ENCODE measurements around the gene COL28A1. TPM values are rescaled to one million over a fixed set of nuclear protein-coding genes. Genes with fewer than 3 reads are reported as not detected.
"Not testable (repeated sequence)": the region's sequence is repeated elsewhere in the genome, so short reads cannot be mapped to it uniquely, and the experiment has no call there.

COL28A1 gene
- total and polyA plus RNA-seq, 4 donors: 0.05 to 0.50 (median 0.18) TPM

DNA sequence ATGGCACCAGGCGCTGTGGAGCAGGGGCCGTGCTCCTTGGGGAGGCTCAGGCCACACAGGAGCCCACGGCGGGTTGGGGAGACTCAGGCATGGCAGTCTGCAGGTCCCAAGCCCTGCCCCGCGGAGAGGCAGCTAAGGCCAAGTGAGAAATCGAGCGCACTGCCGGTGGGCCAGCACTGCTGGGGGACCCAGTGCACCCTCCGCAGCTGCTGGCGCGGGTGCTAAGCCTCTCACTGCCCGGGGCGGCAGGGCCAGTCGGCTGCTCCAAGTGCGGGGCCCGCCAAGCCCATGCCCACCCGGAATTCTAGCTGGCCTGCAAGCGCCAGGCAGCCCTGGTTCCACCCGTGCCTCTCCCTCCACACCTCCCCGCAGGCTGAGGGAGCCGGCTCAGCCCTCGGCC is 57.1 kb downstream of the COL28A1 start (continued):
- TF ChIP-seq, protein P1, sequence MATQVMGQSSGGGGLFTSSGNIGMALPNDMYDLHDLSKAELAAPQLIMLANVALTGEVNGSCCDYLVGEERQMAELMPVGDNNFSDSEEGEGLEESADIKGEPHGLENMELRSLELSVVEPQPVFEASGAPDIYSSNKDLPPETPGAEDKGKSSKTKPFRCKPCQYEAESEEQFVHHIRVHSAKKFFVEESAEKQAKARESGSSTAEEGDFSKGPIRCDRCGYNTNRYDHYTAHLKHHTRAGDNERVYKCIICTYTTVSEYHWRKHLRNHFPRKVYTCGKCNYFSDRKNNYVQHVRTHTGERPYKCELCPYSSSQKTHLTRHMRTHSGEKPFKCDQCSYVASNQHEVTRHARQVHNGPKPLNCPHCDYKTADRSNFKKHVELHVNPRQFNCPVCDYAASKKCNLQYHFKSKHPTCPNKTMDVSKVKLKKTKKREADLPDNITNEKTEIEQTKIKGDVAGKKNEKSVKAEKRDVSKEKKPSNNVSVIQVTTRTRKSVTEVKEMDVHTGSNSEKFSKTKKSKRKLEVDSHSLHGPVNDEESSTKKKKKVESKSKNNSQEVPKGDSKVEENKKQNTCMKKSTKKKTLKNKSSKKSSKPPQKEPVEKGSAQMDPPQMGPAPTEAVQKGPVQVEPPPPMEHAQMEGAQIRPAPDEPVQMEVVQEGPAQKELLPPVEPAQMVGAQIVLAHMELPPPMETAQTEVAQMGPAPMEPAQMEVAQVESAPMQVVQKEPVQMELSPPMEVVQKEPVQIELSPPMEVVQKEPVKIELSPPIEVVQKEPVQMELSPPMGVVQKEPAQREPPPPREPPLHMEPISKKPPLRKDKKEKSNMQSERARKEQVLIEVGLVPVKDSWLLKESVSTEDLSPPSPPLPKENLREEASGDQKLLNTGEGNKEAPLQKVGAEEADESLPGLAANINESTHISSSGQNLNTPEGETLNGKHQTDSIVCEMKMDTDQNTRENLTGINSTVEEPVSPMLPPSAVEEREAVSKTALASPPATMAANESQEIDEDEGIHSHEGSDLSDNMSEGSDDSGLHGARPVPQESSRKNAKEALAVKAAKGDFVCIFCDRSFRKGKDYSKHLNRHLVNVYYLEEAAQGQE (IDR thresholded peaks at IDR 0.05): no peak

DNA sequence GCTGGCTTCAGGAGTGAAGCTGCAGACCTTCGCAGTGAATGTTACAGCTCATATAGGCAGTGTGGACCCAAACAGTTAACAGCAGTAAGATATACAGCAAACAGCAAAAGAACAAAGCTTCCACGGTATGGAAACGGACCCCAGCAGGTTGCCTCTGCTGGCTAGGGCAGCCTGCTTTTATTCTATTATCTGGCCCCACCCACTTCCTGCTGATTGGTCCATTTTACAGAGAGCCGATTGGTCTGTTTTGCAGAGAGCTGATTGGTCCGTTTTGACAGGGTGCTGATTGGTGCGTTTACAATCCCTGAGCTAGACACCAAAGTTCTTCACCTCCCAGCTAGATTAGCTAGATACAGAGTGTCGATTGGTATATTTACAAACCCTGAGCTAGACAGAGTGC is 58.0 kb downstream of the COL28A1 start:
- not testable (repeated sequence) for H3K36me3 ChIP-seq (ENCODE audit: control insufficient read depth in 4 of 4, insufficient read depth in 3 of 4, low read depth in 1 of 4, low read length in 3 of 4); H3K27ac ChIP-seq (ENCODE audit: low read depth in 1 of 2, low read length in 2 of 2); H3K27me3 ChIP-seq (ENCODE audit: control insufficient read depth in 4 of 4, insufficient read depth in 4 of 4, low read length in 3 of 4); H3K4me3 ChIP-seq (ENCODE audit: low read depth in 1 of 3, low read length in 3 of 3); DNase-seq (ENCODE audit: low spot score); H3K4me1 ChIP-seq (ENCODE audit: control insufficient read depth in 4 of 4, insufficient read depth in 4 of 4, low read length in 3 of 4); H3K9ac ChIP-seq (ENCODE audit: low read depth in 1 of 2, low read length in 2 of 2); H3K9me3 ChIP-seq (ENCODE audit: control insufficient read depth in 4 of 4, low read length in 3 of 4)
- 94% methylated on average over 7 of the region's 7 CpGs for WGBS

DNA sequence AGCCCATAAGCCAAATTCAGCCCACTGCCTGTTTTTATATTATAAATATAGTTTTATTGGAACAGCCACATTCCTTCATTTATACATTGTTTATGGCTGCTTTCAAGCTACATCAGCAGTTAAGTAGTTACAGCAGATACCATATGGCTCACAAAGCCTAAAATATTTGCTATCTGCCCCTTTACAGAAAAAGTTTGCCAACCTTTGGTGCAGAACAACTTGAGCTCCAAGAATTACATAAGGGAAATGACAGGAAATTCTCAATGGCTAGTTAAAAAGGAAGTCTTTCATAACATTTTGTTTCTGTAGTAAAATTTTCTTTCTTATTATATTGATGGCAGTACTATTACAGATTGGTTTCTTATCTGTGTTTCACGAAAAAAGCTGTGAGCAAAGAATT is 59.3 kb downstream of the COL28A1 start:
- Histone ChIP-seq H3K27ac (ENCODE audit: low read depth in 1 of 2, low read length in 2 of 2) (no peak overlapping the region), H3K9me3 (ENCODE audit: control insufficient read depth in 4 of 4, low read length in 3 of 4) (no peaks in the 10 kb centered on the region), H3K4me1 (ENCODE audit: control insufficient read depth in 4 of 4, insufficient read depth in 4 of 4, low read length in 3 of 4) (no peaks in the 10 kb centered on the region), H3K27me3 (ENCODE audit: control insufficient read depth in 4 of 4, insufficient read depth in 4 of 4, low read length in 3 of 4) (no peaks in the 10 kb centered on the region), H3K9ac (ENCODE audit: low read depth in 1 of 2, low read length in 2 of 2) (no peak overlapping the region), H3K4me3 (ENCODE audit: low read depth in 1 of 3, low read length in 3 of 3) (no peak overlapping the region), H3K36me3 (ENCODE audit: control insufficient read depth in 4 of 4, insufficient read depth in 3 of 4, low read depth in 1 of 4, low read length in 3 of 4) (no peaks in the 10 kb centered on the region)
- WGBS: 50% methylated on average over 1 of the region's 1 CpG
- TF ChIP-seq, protein P2, sequence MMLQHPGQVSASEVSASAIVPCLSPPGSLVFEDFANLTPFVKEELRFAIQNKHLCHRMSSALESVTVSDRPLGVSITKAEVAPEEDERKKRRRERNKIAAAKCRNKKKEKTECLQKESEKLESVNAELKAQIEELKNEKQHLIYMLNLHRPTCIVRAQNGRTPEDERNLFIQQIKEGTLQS (IDR thresholded peaks at IDR 0.05): no peak
- TF ChIP-seq, protein P3, sequence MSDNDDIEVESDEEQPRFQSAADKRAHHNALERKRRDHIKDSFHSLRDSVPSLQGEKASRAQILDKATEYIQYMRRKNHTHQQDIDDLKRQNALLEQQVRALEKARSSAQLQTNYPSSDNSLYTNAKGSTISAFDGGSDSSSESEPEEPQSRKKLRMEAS (IDR thresholded peaks at IDR 0.05): no peak
- TF ChIP-seq GABPA (IDR thresholded peaks at IDR 0.05 in 1 of 2, conservative IDR thresholded peaks at IDR 0.05 in 1 of 2) (no peak), EGR1 (IDR thresholded peaks at IDR 0.05; ENCODE audit: low read depth in 2 of 2) (no peak)
- TF ChIP-seq, protein P4, sequence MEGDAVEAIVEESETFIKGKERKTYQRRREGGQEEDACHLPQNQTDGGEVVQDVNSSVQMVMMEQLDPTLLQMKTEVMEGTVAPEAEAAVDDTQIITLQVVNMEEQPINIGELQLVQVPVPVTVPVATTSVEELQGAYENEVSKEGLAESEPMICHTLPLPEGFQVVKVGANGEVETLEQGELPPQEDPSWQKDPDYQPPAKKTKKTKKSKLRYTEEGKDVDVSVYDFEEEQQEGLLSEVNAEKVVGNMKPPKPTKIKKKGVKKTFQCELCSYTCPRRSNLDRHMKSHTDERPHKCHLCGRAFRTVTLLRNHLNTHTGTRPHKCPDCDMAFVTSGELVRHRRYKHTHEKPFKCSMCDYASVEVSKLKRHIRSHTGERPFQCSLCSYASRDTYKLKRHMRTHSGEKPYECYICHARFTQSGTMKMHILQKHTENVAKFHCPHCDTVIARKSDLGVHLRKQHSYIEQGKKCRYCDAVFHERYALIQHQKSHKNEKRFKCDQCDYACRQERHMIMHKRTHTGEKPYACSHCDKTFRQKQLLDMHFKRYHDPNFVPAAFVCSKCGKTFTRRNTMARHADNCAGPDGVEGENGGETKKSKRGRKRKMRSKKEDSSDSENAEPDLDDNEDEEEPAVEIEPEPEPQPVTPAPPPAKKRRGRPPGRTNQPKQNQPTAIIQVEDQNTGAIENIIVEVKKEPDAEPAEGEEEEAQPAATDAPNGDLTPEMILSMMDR (IDR thresholded peaks at IDR 0.05; ENCODE audit: low read depth, low read length, missing input control): no peak
- DNase-seq (ENCODE audit: low spot score): no peak

DNA sequence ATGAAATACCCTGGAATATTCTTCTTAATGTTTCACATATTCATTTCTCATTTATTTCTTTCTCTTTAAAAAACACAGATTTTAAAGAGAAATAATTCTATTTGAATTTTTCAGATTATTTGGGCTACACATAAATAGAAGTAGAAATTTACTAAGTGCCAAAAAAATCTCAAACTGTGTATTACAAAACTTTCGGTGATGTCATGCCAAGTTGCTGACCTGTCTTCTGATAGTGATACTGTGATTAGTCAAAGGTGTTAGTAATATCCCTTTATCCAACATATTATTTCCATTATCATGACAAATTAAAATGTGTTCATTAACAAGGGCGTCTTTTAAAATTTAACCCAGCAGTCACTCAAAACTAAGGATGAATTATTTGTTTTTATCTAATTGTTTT is 60.1 kb downstream of the COL28A1 start:
- WGBS: 80% methylated on average over 2 of the region's 2 CpGs
- Histone ChIP-seq H3K36me3 (ENCODE audit: control insufficient read depth in 4 of 4, insufficient read depth in 3 of 4, low read depth in 1 of 4, low read length in 3 of 4) (no peaks in the 10 kb centered on the region), H3K27me3 (ENCODE audit: control insufficient read depth in 4 of 4, insufficient read depth in 4 of 4, low read length in 3 of 4) (no peaks in the 10 kb centered on the region), H3K9me3 (ENCODE audit: control insufficient read depth in 4 of 4, low read length in 3 of 4) (no peaks in the 10 kb centered on the region), H3K4me1 (ENCODE audit: control insufficient read depth in 4 of 4, insufficient read depth in 4 of 4, low read length in 3 of 4) (no peaks in the 10 kb centered on the region), H3K27ac (ENCODE audit: low read depth in 1 of 2, low read length in 2 of 2) (no peak overlapping the region), H3K4me3 (ENCODE audit: low read depth in 1 of 3, low read length in 3 of 3) (no peak overlapping the region), H3K9ac (ENCODE audit: low read depth in 1 of 2, low read length in 2 of 2) (no peak overlapping the region)
- no peak for DNase-seq (ENCODE audit: low spot score)
- no peak for TF ChIP-seq HNF4A (conservative IDR thresholded peaks at IDR 0.05)
- TF ChIP-seq HNF4G (IDR thresholded peaks at IDR 0.05): no peak
- TF ChIP-seq, protein P2 (IDR thresholded peaks at IDR 0.05): no peak

Data from liver (tissue), 9 donors.